ENCODE measurements around the gene RBM5.

RBM5 gene

GRCh38 chr3:50147861-50148260 lies 59.1 kb downstream of the RBM5 start:
- Histone ChIP-seq H3K9me3 (ENCODE audit: control insufficient read depth, low read length) (no peaks in the 10 kb centered on the region), H3K4me3 (ENCODE audit: low read length) (no peak overlapping the region), H3K36me3 (ENCODE audit: control insufficient read depth, insufficient read depth, low read length) (no peaks in the 10 kb centered on the region), H3K9ac (ENCODE audit: low read length) (no peak overlapping the region), H3K4me1 (ENCODE audit: control insufficient read depth, insufficient read depth, low read length) (no peaks in the 10 kb centered on the region), H3K27me3 (ENCODE audit: control insufficient read depth, insufficient read depth, low read length) (peaks cover 8% of the 10 kb centered on the region)

GRCh38 chr3:50150404-50150750 lies 61.7 kb downstream of the RBM5 start:
- Histone ChIP-seq H3K27me3 (ENCODE audit: control insufficient read depth, insufficient read depth, low read length) (peaks cover 8% of the 10 kb centered on the region), H3K4me3 (ENCODE audit: low read length) (no peak overlapping the region), H3K9ac (ENCODE audit: low read length) (no peak overlapping the region), H3K9me3 (ENCODE audit: control insufficient read depth, low read length) (no peaks in the 10 kb centered on the region), H3K4me1 (ENCODE audit: control insufficient read depth, insufficient read depth, low read length) (peaks cover 7% of the 10 kb centered on the region), H3K36me3 (ENCODE audit: control insufficient read depth, insufficient read depth, low read length) (no peaks in the 10 kb centered on the region)

- H3K36me3 ChIP-seq (ENCODE audit: control insufficient read depth, insufficient read depth, low read length): no peaks in the 10 kb centered on the region
- peaks cover 10% of the 10 kb centered on the region for H3K4me1 ChIP-seq (ENCODE audit: control insufficient read depth, insufficient read depth, low read length)
- H3K4me3 ChIP-seq (ENCODE audit: low read length): no peak overlapping the region
- H3K27me3 ChIP-seq (ENCODE audit: control insufficient read depth, insufficient read depth, low read length): peaks cover 13% of the 10 kb centered on the region
- no peaks in the 10 kb centered on the region for H3K9me3 ChIP-seq (ENCODE audit: control insufficient read depth, low read length)
- no peak overlapping the region for H3K9ac ChIP-seq (ENCODE audit: low read length)
Measured at GRCh38 chr3:50150863-50151686, 62.4 kb downstream of the RBM5 start.

GRCh38 chr3:50151728-50152127 lies 63.0 kb downstream of the RBM5 start:
- no peak overlapping the region for H3K4me3 ChIP-seq (ENCODE audit: low read length)

GRCh38 chr3:50153782-50154475 lies 65.2 kb downstream of the RBM5 start:
- Histone ChIP-seq H3K4me1 (ENCODE audit: control insufficient read depth, insufficient read depth, low read length) (peaks cover 34% of the 10 kb centered on the region), H3K9ac (ENCODE audit: low read length) (peak overlapping the region; percentile 13), H3K4me3 (ENCODE audit: low read length) (no peak overlapping the region), H3K9me3 (ENCODE audit: control insufficient read depth, low read length) (no peaks in the 10 kb centered on the region), H3K27me3 (ENCODE audit: control insufficient read depth, insufficient read depth, low read length) (peaks cover 14% of the 10 kb centered on the region), H3K36me3 (ENCODE audit: control insufficient read depth, insufficient read depth, low read length) (no peaks in the 10 kb centered on the region)

More at GRCh38 chr3:50151728-50152127, 63.0 kb downstream of the RBM5 start:
- Histone ChIP-seq H3K36me3 (ENCODE audit: control insufficient read depth, insufficient read depth, low read length) (no peaks in the 10 kb centered on the region), H3K4me1 (ENCODE audit: control insufficient read depth, insufficient read depth, low read length) (peaks cover 17% of the 10 kb centered on the region), H3K9ac (ENCODE audit: low read length) (no peak overlapping the region), H3K9me3 (ENCODE audit: control insufficient read depth, low read length) (no peaks in the 10 kb centered on the region), H3K27me3 (ENCODE audit: control insufficient read depth, insufficient read depth, low read length) (peaks cover 19% of the 10 kb centered on the region)

GRCh38 chr3:50154476-50154839 lies 65.7 kb downstream of the RBM5 start:
- Histone ChIP-seq H3K9me3 (ENCODE audit: control insufficient read depth, low read length) (no peaks in the 10 kb centered on the region), H3K36me3 (ENCODE audit: control insufficient read depth, insufficient read depth, low read length) (no peaks in the 10 kb centered on the region), H3K4me3 (ENCODE audit: low read length) (no peak overlapping the region), H3K27me3 (ENCODE audit: control insufficient read depth, insufficient read depth, low read length) (peaks cover 14% of the 10 kb centered on the region), H3K4me1 (ENCODE audit: control insufficient read depth, insufficient read depth, low read length) (peaks cover 40% of the 10 kb centered on the region), H3K9ac (ENCODE audit: low read length) (peak overlapping the region; percentile 13)

- H3K4me1 ChIP-seq (ENCODE audit: control insufficient read depth, insufficient read depth, low read length): peaks cover 45% of the 10 kb centered on the region
- peaks cover 13% of the 10 kb centered on the region for H3K27me3 ChIP-seq (ENCODE audit: control insufficient read depth, insufficient read depth, low read length)
- no peaks in the 10 kb centered on the region for H3K36me3 ChIP-seq (ENCODE audit: control insufficient read depth, insufficient read depth, low read length)
- H3K9me3 ChIP-seq (ENCODE audit: control insufficient read depth, low read length): no peaks in the 10 kb centered on the region
- H3K4me3 ChIP-seq (ENCODE audit: low read length): peak within 1 kb of the TSS; percentile 96
- H3K9ac ChIP-seq (ENCODE audit: low read length): peak within 1 kb of the TSS; percentile 84
Measured at GRCh38 chr3:50154840-50155490, 66.2 kb downstream of the RBM5 start, which contains the start of gene SEMA3F. SEMA3F (plus strand) TSS chr3:50155324; CDS start chr3:50159623, 4,299 bp downstream.

GRCh38 chr3:50155491-50155878 lies 66.8 kb downstream of the RBM5 start:
- peak overlapping the region; percentile 96 for H3K4me3 ChIP-seq (ENCODE audit: low read length)
- peaks cover 11% of the 10 kb centered on the region for H3K27me3 ChIP-seq (ENCODE audit: control insufficient read depth, insufficient read depth, low read length)
- peak overlapping the region; percentile 84 for H3K9ac ChIP-seq (ENCODE audit: low read length)

GRCh38 chr3:50155891-50156290 lies 67.2 kb downstream of the RBM5 start:
- peak overlapping the region; percentile 84 for H3K9ac ChIP-seq (ENCODE audit: low read length)
- H3K4me1 ChIP-seq (ENCODE audit: control insufficient read depth, insufficient read depth, low read length): peaks cover 54% of the 10 kb centered on the region

More at GRCh38 chr3:50155491-50155878, 66.8 kb downstream of the RBM5 start:
- peaks cover 50% of the 10 kb centered on the region for H3K4me1 ChIP-seq (ENCODE audit: control insufficient read depth, insufficient read depth, low read length)
- no peaks in the 10 kb centered on the region for H3K36me3 ChIP-seq (ENCODE audit: control insufficient read depth, insufficient read depth, low read length)
- no peaks in the 10 kb centered on the region for H3K9me3 ChIP-seq (ENCODE audit: control insufficient read depth, low read length)

GRCh38 chr3:50156549-50157493 lies 68.1 kb downstream of the RBM5 start:
- Histone ChIP-seq H3K27me3 (ENCODE audit: control insufficient read depth, insufficient read depth, low read length) (peaks cover 11% of the 10 kb centered on the region), H3K4me1 (ENCODE audit: control insufficient read depth, insufficient read depth, low read length) (peaks cover 63% of the 10 kb centered on the region), H3K4me3 (ENCODE audit: low read length) (peak overlapping the region; percentile 96), H3K9ac (ENCODE audit: low read length) (peak overlapping the region; percentile 84), H3K9me3 (ENCODE audit: control insufficient read depth, low read length) (no peaks in the 10 kb centered on the region), H3K36me3 (ENCODE audit: control insufficient read depth, insufficient read depth, low read length) (no peaks in the 10 kb centered on the region)

More at GRCh38 chr3:50155891-50156290, 67.2 kb downstream of the RBM5 start:
- Histone ChIP-seq H3K27me3 (ENCODE audit: control insufficient read depth, insufficient read depth, low read length) (peaks cover 11% of the 10 kb centered on the region), H3K9me3 (ENCODE audit: control insufficient read depth, low read length) (no peaks in the 10 kb centered on the region), H3K4me3 (ENCODE audit: low read length) (peak overlapping the region; percentile 96), H3K36me3 (ENCODE audit: control insufficient read depth, insufficient read depth, low read length) (no peaks in the 10 kb centered on the region)

- Histone ChIP-seq H3K4me1 (ENCODE audit: control insufficient read depth, insufficient read depth, low read length) (peaks cover 75% of the 10 kb centered on the region), H3K9me3 (ENCODE audit: control insufficient read depth, low read length) (no peaks in the 10 kb centered on the region), H3K36me3 (ENCODE audit: control insufficient read depth, insufficient read depth, low read length) (no peaks in the 10 kb centered on the region), H3K4me3 (ENCODE audit: low read length) (no peak overlapping the region), H3K27me3 (ENCODE audit: control insufficient read depth, insufficient read depth, low read length) (peaks cover 11% of the 10 kb centered on the region), H3K9ac (ENCODE audit: low read length) (peak overlapping the region; percentile 84)
Measured at GRCh38 chr3:50157827-50158529, 69.3 kb downstream of the RBM5 start.

Measured in mucosa of stomach (tissue), 1 donor.